A549 (cell line): ENCODE results near the gene TGFBI. TPM values are rescaled to one million over a fixed set of nuclear protein-coding genes. Genes with fewer than 3 reads are reported as not detected.

Source experiments
- ATAC-seq, 2 experiments: fragments of 200-7000 bp in 1 of 2; fragments of >200 bp in 1 of 2; cut with Nextera tagmentation in 1 of 2; cut with Tn5 transposase in 1 of 2; 3 replicates each; pipeline versions ENCODE4 v1.8.0 to v1.9.1; 2018 to 2020; ENCODE audit warnings: mild to moderate bottlenecking in 1 of 2, moderate library complexity in 1 of 2
- CTCF ChIA-PET: fragments of 300-600 bp; sonication (Branson Sonifier 250); formaldehyde crosslinking; extraction: SDS; loops from one replicate; lab custom pipeline; 2021; ENCODE audit warnings: antibody characterized with exemption, inconsistent platforms; lab: Yijun Ruan, JAX
- POLR2A ChIA-PET: fragments of 350-600 bp; formaldehyde crosslinking; extraction: SDS; loops from one replicate; lab custom pipeline; 2021; ENCODE audit warnings: antibody characterized with exemption, inconsistent platforms; lab: Yijun Ruan, JAX
- DNase-seq, 2 experiments: peaks; one replicate each; pipeline versions ENCODE4 v3.0.0 to v3.0.0-alpha.2; 2011 to 2016; ENCODE audit warnings: low read depth in 1 of 2, low spot score in 1 of 2
- FAIRE-seq: peaks from 2 replicates; lab custom pipeline; 2011; peaks lifted over from hg19 to GRCh38; lab: Jason Lieb, UNC
- H3K27ac ChIP-seq, 2 experiments: fragments of >200 bp; sonication (Bioruptor Twin); formaldehyde crosslinking; 3 replicates each; pipeline ENCODE4 v1.5.1; 2016 to 2017
- H3K4me1 ChIP-seq: fragments of >200 bp; sonication (Bioruptor Twin); formaldehyde crosslinking; 3 replicates; pipeline ENCODE4 v1.6.1; 2016
- H3K4me2 ChIP-seq: fragments of >200 bp; sonication (Bioruptor Twin); formaldehyde crosslinking; 3 replicates; pipeline ENCODE4 v1.6.1; 2016
- H3K4me3 ChIP-seq: fragments of >200 bp; sonication (Bioruptor Twin); formaldehyde crosslinking; 3 replicates; pipeline ENCODE4 v1.5.1; 2016
- H3K9me3 ChIP-seq: fragments of >200 bp; sonication (Bioruptor Twin); formaldehyde crosslinking; 3 replicates; pipeline ENCODE4 v1.6.1; 2016
- ATOH8 ChIP-seq: fragments of 250-450 bp; sonication (Bioruptor Pico); IDR thresholded peaks from 2 replicates; pipeline ENCODE4 v1.5.0; 2020; ENCODE audit warnings: low read depth, mild to moderate bottlenecking, moderate library complexity
- CBX2 ChIP-seq: fragments of 200-600 bp; sonication (generic); IDR thresholded peaks from 2 replicates; pipeline ENCODE4 v1.6.1; 2016; ENCODE audit warnings: low read depth, mild to moderate bottlenecking, borderline replicate concordance
- FOSB ChIP-seq: fragments of 250-450 bp; sonication (Bioruptor Pico); IDR thresholded peaks from 2 replicates; pipeline ENCODE4 v1.5.0; 2020; ENCODE audit warnings: mild to moderate bottlenecking, moderate library complexity
- HES2 ChIP-seq: fragments of >200 bp; sonication (Bioruptor Twin); formaldehyde crosslinking; IDR thresholded peaks from 2 replicates; pipeline ENCODE4 v1.6.1; 2016
- HOXA7 ChIP-seq: fragments of 250-450 bp; sonication (Bioruptor Pico); IDR thresholded peaks from 2 replicates; pipeline ENCODE4 v1.5.0; 2020; ENCODE audit warnings: mild to moderate bottlenecking, moderate library complexity
- HOXB13 ChIP-seq: fragments of 250-450 bp; sonication (Bioruptor Pico); IDR thresholded peaks from 2 replicates; pipeline ENCODE4 v1.5.0; 2020; ENCODE audit warnings: low read depth, mild to moderate bottlenecking, moderate library complexity
- HOXB5 ChIP-seq: fragments of 250-450 bp; sonication (Bioruptor Pico); IDR thresholded peaks from 2 replicates; pipeline ENCODE4 v1.5.0; 2020; ENCODE audit warnings: mild to moderate bottlenecking, moderate library complexity
- JUN ChIP-seq, 2 experiments: fragments of >200 bp; sonication (Bioruptor Twin); formaldehyde crosslinking; IDR thresholded peaks; 2 replicates in 1 of 2; 3 replicates in 1 of 2; pipeline ENCODE4 v1.6.1; 2016 to 2017
- JUNB ChIP-seq: fragments of >200 bp; sonication (Bioruptor Twin); formaldehyde crosslinking; IDR thresholded peaks from 2 replicates; pipeline ENCODE4 v1.6.1; 2016
- KDM5A ChIP-seq: fragments of 200-600 bp; sonication (generic); IDR thresholded peaks from 2 replicates; pipeline ENCODE4 v1.6.1; 2016; ENCODE audit warnings: antibody characterized with exemption, mild to moderate bottlenecking
- MAZ ChIP-seq: fragments of 150-350 bp; IDR thresholded peaks from 2 replicates; pipeline ENCODE4 v1.6.1; 2014; ENCODE audit warnings: antibody characterized with exemption, low read depth, low read length, borderline replicate concordance
- NPAS2 ChIP-seq: fragments of 250-450 bp; sonication (Bioruptor Pico); IDR thresholded peaks from 2 replicates; pipeline ENCODE4 v1.8.0; 2022; ENCODE audit warnings: mild to moderate bottlenecking, moderate library complexity, borderline replicate concordance
- NR3C1 ChIP-seq: fragments of >200 bp; sonication (Bioruptor Twin); formaldehyde crosslinking; IDR thresholded peaks from 3 replicates; pipeline ENCODE4 v1.6.1; 2017
- PBX3 ChIP-seq: IDR thresholded peaks from 2 replicates; pipeline ENCODE4 v1.6.1; 2012
- POLR2AphosphoS2 ChIP-seq: conservative IDR thresholded peaks from 2 replicates; pipeline ENCODE4 v1.6.1; 2012; ENCODE audit warnings: low read length, improper control_type of control experiment, inconsistent platforms
- RARB ChIP-seq: fragments of 250-450 bp; sonication (Bioruptor Pico); IDR thresholded peaks from 2 replicates; pipeline ENCODE4 v1.8.0; 2021; ENCODE audit warnings: mild to moderate bottlenecking, moderate library complexity
- SMC3 ChIP-seq: fragments of >200 bp; sonication (Bioruptor Twin); formaldehyde crosslinking; IDR thresholded peaks from 3 replicates; pipeline ENCODE4 v1.6.1; 2018; ENCODE audit warnings: inconsistent platforms
- SREBF2 ChIP-seq: fragments of 450-650 bp; IDR thresholded peaks from 2 replicates; pipeline ENCODE4 v1.6.1; 2014; ENCODE audit warnings: mild to moderate bottlenecking, moderate library complexity
- TFCP2L1 ChIP-seq: fragments of 250-450 bp; sonication (Bioruptor Pico); IDR thresholded peaks from 2 replicates; pipeline ENCODE4 v1.5.0; 2021; ENCODE audit warnings: mild to moderate bottlenecking
- TP53 ChIP-seq: fragments of 250-450 bp; sonication (Bioruptor Pico); IDR thresholded peaks from 2 replicates; pipeline ENCODE4 v1.5.0; 2021; ENCODE audit warnings: mild to moderate bottlenecking, moderate library complexity
- ZFP36 ChIP-seq: fragments of 450-650 bp; IDR thresholded peaks from 2 replicates; pipeline ENCODE4 v1.6.1; 2014; ENCODE audit warnings: borderline replicate concordance; ENCODE audit not compliant: partially characterized antibody
- ZSCAN20 ChIP-seq: fragments of 250-450 bp; sonication (Bioruptor Pico); IDR thresholded peaks from 2 replicates; pipeline ENCODE4 v1.8.0; 2022; ENCODE audit warnings: mild to moderate bottlenecking, moderate library complexity
- WGBS: methylation state at CpG from one replicate; pipeline ENCODE4 v1.1.6; 2017; ENCODE audit errors: missing lambda C conversion rate; 5-methylcytosine and 5-hydroxymethylcytosine counted together
- polyA plus RNA-seq, 4 experiments: library from polyadenylated mRNA; depleted of rRNA in 3 of 4; stranded (reverse); fragments of >200 nt; fragmentation: RNase III in 1 of 4; extraction: RNeasy Plus Mini Kit Qiagen cat#74134 plus additional on column Dnase treatment in 1 of 4; gene quantifications; 2 replicates in 3 of 4; 3 replicates in 1 of 4; pipeline ENCODE4 v1.2.3, GENCODE V29; 2011 to 2017
- TF ChIP-seq, protein P1 (sequence below): fragments of 150-350 bp; IDR thresholded peaks from 2 replicates; pipeline ENCODE4 v1.6.1; 2014; ENCODE audit warnings: low read depth, mild to moderate bottlenecking, low read length
- TF ChIP-seq, protein P2 (sequence below): IDR thresholded peaks from 2 replicates; pipeline ENCODE4 v1.6.1; 2012

Gene TGFBI
- polyA plus RNA-seq, 2 of the 4 experiments (the other 2 are of a cell fraction), result 1,135 to 1,859 TPM

- no peak overlapping the region for H3K4me2 ChIP-seq
- H3K27ac ChIP-seq, result peak overlapping the region in 1 of 2 experiments; percentile 12; a peak in 1 of 6 replicates
- TF ChIP-seq ZFP36 (no peak), HOXA7 (peak; percentile 52; the same call in 1 of the 2 replicates), FOSB (CRISPR knock-in tag) (peak; percentile 34; the same call in 1 of the 2 replicates), JUN (IDR thresholded peaks at IDR 0.05) (peak in 1 of 2 experiments; percentile 43; a peak in 1 of 5 replicates), MAZ (no peak), ATOH8 (CRISPR knock-in tag) (no peak), POLR2AphosphoS2 (peak; percentile 90), NPAS2 (no peak), TP53 (CRISPR knock-in tag) (no peak), HOXB5 (CRISPR knock-in tag) (no peak), ZSCAN20 (CRISPR knock-in tag) (no peak), CBX2 (no peak), TFCP2L1 (CRISPR knock-in tag) (peak; percentile 72; the same call in 1 of the 2 replicates), PBX3 (peak; percentile 27; the same call in 1 of the 2 replicates), SREBF2 (no peak), RARB (CRISPR knock-in tag) (no peak), HOXB13 (CRISPR knock-in tag) (no peak), NR3C1 (no peak), HES2 (no peak)
- TF ChIP-seq, protein P1, sequence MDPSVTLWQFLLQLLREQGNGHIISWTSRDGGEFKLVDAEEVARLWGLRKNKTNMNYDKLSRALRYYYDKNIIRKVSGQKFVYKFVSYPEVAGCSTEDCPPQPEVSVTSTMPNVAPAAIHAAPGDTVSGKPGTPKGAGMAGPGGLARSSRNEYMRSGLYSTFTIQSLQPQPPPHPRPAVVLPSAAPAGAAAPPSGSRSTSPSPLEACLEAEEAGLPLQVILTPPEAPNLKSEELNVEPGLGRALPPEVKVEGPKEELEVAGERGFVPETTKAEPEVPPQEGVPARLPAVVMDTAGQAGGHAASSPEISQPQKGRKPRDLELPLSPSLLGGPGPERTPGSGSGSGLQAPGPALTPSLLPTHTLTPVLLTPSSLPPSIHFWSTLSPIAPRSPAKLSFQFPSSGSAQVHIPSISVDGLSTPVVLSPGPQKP, result no peak
- TF ChIP-seq, protein P2, sequence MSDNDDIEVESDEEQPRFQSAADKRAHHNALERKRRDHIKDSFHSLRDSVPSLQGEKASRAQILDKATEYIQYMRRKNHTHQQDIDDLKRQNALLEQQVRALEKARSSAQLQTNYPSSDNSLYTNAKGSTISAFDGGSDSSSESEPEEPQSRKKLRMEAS, result 0 out of 2 replicates have a peak, but pooled peaks have one; percentile 14
- ATAC-seq, result peak; percentile 12 to 16; a peak in 4 of 6 replicates
- 0 out of 3 replicates have a peak, but pooled peaks cover 5% of the 10 kb centered on the region for H3K4me1 ChIP-seq
- H3K9me3 ChIP-seq, result no peaks in the 10 kb centered on the region
- no peak overlapping the region for H3K4me3 ChIP-seq
- POLR2A ChIA-PET, result interaction anchor here (0.9 kb wide), 1 partner anchor 9 kb away, joined by 3 read pairs; no protein-coding TSS in a partner anchor
- 86% methylated on average over 5 of the region's 5 CpGs for WGBS
- no peak for DNase-seq
- FAIRE-seq, result no peak
- CTCF ChIA-PET, result interaction anchor here (0.7 to 2.2 kb wide), 7 partner anchors 8 to 129 kb away, joined by 3 to 5 read pairs (median 3); partner anchors contain the start of gene TGFBI
Measured at GRCh38 chr5:136073714-136074529, 45.1 kb downstream of the TGFBI start.

DNA sequence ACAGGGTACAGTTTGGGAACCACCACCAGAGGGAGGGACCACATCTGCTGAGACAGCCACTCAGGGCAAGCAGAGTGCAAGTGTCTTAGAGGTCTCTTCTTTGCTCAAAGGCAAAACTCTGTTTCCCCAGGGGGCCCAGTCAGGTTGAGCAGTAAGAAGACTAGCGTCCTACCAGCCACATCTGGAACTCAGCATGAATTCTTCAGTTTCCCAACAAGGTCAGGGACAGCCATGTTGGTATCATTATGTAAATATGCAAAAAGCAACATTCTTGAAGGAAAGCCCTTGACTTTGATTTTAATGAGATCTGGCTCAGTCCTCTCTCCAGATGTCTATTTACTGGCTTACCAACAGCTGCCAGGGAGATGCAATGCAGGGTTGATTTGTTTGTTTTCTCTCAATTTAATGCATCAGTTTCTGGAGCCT is 46.7 kb downstream of the TGFBI start:
- CTCF ChIA-PET, result interaction anchor here (0.7 to 2.3 kb wide), 10 partner anchors 11 to 187 kb away, joined by 3 to 10 read pairs (median 3); no protein-coding TSS in a partner anchor
- 100% methylated on average over 1 of the region's 1 CpG for WGBS
- no peak overlapping the region for H3K4me2 ChIP-seq
- DNase-seq, result no peak
- POLR2A ChIA-PET, result no interaction called here
- H3K9me3 ChIP-seq, result no peaks in the 10 kb centered on the region
- TF ChIP-seq ZSCAN20 (CRISPR knock-in tag) (no peak), SMC3 (no peak), PBX3 (0 out of 2 replicates have a peak, but pooled peaks have one; percentile 3), POLR2AphosphoS2 (peak; percentile 85; the same call in 1 of the 2 replicates), JUNB (no peak), KDM5A (no peak)
- TF ChIP-seq, all 56 proteins: peak for 2
- Histone ChIP-seq H3K4me1 (peaks cover 6% of the 10 kb centered on the region; the same call in 1 of the 3 replicates), H3K4me3 (no peak overlapping the region), H3K27ac (no peak overlapping the region; a peak in 1 of 6 replicates)
- peak in 1 of 2 experiments; percentile 10; a peak in 3 of 6 replicates for ATAC-seq
- no peak for FAIRE-seq
